CD4-positive, alpha-beta T cell treated with Interleukin-10 for 1 hour (primary cell): ENCODE data around the gene TUBGCP6.

ENCODE experiments used
- DNase-seq: peaks from one replicate; pipeline ENCODE4 v3.0.0-alpha.2; 2020

TUBGCP6 gene

DNA sequence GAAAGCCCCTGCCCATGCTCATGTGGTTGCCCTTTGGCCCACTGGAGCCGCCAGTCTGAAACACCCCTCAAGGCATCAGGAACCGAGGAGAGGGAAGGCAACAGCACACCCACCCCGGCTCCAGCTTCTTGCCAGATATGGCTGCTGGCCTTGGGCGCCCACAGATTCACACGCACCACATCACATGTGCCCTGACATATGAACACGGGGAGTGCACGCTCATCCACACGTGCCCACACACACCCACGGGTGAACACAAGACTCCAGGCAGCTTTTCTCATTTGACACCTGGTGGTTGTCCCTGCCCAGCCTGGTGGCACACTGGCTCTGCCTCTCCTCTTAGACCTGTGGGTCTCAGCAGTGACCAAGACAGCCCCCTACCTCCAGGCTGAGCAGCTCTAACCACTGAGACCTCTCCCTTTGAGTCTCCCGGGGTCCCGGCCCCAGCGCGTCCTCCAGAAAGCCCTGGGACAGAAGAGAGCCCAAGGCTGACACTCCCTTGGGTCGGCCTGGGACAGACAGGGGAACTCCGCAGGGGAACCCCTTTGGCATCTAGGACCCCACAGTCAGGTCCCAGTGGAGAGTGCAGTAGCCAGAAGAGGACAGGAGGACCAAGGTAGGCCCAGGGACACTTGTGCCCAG is 19.4 kb upstream of the TUBGCP6 start:
- DNase-seq: no peak

GRCh38 chr22:50262973-50263617 is 18.3 kb upstream of the TUBGCP6 start:
- DNase-seq: no peak

GRCh38 chr22:50262460-50262911 is 17.7 kb upstream of the TUBGCP6 start:
- DNase-seq: no peak

DNA sequence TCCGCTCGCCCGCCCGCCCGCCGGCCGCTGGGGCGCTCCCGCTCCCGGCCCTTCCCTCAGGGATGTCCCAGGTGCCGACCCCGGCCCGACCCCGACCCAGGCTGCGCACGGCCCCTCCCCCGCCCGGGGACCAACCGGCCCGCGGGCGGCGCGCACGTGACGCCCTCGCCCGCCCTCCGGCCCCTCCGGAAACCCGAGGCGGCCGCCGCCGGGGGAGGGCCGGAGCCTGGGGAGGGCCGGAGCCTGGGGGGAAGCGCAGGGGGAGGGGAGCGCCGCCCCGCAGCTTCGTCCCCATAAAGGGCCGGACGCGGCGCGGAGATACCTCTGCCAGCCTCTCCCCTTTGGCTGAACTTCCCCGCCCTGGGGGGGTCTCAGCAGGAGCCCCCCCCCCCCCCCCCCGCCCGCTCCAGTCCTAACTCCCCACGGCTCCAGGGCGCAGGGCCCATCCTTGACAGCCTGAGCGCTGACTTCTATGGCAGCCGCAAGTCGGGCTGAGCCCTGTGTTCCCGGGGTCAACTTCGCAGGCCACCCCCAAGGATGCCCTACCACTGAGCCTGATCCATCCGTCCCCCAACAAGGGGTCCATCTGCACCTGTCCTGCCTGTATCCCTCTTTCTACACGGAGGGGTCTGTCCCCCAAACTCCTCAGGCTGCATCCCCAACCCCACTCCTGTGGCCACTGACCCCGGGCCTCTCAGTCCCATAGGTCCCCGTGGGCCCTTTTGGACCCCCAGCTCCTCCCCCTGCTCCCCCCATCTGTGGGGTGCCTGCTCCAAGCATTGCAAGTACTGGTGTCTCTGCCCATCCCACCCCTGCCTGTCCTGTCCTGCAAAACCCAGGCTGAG is 17.0 kb upstream of the TUBGCP6 start, which contains the start of gene MAPK12:
MAPK12 (minus strand) TSS at position 69 of the 845 bp plus-strand sequence. CDS start 174 bp downstream, outside the sequence.
- DNase-seq: no peak

DNA sequence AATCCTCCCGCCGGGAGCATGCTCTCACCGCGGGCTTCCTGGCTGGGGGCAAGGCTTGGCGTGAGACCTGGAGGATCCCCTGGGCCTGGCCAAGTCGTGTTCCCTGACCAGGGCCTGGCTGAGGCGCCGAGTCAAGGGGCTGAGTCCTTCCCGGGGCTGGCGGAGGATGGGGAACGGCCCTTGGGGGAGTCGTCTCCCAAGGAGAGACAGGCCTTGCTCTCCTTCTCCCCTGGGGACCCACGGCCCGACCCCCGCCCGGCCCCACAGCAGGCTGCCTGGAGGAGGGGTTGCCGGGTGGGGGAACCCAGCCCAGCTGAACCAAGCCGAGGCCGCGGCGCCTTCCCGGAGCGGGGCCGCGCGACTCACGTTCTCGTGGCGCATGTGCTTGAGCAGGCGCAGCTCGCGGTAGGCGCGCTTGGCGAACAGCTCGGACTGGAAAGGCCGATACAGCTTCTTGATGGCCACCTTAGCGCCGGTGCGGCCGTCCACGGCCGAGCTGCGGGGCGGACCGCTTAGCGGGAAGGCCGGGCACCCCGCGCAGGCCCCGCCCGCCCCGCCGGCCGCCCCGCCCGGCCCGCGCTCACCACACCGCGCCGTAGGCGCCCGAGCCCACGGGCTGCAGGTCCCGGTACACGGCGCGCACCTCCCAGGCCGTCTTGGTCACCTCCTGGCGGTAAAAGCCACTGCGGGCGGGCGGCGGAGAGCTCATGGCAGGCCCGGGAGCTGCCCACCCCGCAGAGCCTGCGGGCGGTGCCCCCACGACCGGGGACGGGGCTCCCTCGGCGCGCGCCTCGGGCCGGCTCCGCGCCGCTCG is 16.2 kb upstream of the TUBGCP6 start:
- no peak for DNase-seq

GRCh38 chr22:50260434-50260800 is 15.6 kb upstream of the TUBGCP6 start:
- DNase-seq: no peak

GRCh38 chr22:50259302-50259701 is 14.5 kb upstream of the TUBGCP6 start:
- no peak for DNase-seq

DNA sequence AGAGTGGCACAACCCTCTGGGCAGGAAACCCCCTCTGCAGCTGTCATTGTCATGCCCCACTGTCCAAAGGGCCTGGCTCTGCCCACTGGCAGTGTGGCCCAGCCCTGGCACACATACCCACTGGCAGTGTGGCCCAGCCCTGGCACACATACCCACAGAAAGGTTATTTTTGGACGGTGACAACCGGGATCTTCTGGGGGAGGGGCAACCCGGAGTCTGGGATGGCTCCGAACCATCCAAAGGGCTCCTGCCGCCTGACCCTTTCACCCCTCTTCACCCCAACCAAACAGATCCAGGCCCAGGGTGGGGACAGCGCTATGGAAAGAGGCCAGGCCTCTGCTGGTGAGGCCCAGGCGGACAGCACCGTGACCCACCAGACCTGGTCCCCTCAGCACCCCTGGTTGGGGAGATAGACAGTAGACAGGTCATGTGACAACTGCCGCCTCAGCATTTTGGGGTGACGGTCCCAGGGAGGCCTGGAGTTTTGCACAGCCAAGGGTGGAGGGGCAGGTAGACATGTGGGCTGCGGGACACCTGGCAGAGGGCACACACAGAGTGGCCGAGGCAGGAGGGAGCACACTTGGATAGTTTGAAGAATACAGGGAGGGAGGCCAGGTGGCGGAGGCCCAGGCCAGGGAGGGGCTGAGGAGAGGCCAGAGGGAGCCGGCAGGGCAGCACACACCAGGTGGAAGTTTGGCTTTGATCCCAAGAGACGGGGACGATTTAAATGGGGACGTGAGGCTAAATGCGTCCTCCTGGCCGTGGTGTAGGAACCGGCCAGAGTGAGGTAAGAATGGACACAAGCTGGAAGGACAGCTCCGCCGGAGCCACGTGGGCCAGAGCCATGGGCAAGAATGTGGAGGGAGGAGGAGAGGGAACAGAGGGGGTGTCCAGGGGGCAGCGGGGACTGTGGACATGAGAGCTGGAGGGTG is 13.8 kb upstream of the TUBGCP6 start:
- no peak for DNase-seq

- DNase-seq: no peak
Measured at GRCh38 chr22:50257451-50258360, 12.9 kb upstream of the TUBGCP6 start.

DNA sequence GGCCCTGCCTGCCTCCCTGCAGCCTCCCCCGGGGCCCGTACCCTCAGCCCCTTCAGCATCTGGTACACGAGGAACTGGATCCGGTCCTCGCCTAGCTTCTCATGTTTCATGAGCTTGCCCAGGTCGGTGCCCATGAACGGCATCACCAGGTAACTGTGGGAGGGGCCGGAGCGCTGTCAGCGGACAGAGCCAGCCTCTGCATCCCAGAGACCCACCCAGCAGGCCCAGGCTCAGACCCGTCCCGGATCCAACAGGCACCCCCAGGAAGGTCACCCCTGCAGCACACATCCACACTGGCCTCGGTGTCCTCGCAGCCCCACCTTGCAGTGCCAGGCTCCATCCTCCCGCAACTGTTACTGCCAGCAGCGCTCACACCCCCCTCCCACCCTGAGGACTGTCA is 12.2 kb upstream of the TUBGCP6 start:
- no peak for DNase-seq

GRCh38 chr22:50256258-50256862 is 11.5 kb upstream of the TUBGCP6 start:
- DNase-seq: no peak

DNA sequence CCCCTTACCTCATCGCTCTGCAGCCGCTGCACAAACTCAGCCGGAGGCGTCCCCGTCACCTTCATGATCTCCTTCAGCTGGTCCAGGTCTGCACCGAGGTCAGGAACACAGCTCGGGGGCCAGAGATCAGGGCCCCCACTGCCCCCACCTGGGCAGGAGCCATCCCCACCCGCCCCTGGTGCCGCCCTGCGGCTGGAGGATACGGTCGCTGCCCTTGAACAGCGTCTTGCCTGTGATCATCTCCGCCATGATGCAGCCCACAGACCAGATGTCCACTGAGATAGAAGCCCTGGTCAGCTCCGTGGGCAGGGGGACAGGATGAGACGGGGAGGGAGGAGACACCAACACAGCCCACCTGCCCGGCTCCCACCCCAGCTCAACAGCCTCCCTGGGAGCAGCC is 10.8 kb upstream of the TUBGCP6 start:
- no peak for DNase-seq

DNA sequence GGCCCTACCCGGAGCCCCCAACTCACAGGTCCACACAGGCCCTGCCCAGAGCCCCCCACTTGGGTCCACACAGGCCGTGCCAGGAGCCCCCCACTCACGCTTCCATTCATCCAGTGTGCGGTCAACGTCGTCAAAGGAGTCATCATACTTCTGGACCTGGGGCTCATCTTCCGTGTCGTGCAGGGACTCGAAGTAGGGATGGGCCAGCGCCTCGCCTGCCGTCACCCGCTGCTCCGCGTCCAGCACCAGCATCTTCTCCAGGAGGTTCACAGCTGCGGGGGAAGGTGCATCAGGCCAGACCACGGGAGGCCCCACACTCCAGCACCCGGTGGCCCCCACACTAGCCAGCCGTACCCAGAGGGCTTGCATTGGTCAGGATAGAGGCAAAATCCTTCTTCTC is 10.3 kb upstream of the TUBGCP6 start:
- DNase-seq: no peak

DNA sequence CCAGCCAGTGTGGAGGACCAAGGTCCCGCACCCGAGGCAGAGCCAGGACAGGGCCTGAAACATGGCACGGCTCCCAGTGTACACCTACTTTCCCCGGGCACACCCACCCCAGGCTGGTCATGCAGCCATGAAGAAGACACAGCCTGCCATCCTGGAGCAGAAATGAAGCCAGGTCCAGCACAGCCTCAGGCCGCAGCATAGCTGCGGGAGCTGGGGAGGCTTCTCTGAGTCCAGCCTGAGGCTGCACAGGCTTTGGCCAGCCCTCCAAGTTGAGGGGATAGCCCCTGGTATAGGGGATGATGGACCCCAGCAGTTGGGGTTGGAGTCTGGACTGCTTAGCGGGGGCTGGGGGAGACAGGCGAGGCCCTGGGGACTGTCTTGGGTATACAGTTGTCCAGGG is 9.1 kb upstream of the TUBGCP6 start:
- no peak for DNase-seq

DNA sequence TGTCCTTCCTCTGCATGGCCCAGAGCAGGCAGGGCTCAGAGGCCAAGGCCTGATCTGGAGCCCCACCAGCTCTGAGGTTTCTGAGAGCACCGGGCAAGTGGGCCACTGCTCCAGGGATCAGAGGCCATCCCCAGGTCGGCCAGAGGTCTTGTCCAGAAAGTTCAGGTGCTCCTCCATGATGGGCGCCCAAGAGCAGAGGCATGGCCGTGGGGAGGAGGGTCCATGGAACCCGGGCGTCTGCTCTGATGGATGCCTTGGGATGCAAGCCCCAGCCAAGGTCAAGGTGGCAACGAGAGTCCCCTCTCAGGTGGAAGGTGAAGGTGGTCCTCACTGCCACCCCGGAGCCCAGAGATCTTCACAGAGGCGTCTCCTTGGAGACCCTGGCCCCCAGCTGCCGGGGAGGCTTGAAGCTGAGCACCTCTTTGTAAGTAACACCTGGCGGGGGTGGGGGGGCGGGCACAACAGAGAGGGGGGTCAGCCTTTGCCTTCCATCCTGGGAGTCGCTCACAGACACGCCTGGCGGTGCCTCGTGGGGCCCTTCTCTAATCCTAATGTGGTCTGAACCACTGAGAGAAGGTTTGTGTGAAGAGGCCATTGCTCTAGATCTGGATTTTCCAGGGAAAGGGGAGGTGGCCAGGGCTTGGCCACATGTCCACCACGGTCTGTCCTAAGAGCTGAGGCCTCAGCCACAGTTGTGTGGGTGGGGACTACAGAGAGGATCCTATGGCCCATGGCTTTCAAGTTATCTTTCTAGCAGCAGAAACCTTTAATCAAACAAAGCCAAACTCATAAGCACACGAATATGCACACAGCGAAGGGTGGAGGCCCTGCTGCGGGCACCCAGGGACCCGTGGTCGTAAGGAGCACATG is 8.5 kb upstream of the TUBGCP6 start:
- DNase-seq: no peak

GRCh38 chr22:50252082-50253045 is 7.5 kb upstream of the TUBGCP6 start:
- DNase-seq: peak; percentile 80

DNA sequence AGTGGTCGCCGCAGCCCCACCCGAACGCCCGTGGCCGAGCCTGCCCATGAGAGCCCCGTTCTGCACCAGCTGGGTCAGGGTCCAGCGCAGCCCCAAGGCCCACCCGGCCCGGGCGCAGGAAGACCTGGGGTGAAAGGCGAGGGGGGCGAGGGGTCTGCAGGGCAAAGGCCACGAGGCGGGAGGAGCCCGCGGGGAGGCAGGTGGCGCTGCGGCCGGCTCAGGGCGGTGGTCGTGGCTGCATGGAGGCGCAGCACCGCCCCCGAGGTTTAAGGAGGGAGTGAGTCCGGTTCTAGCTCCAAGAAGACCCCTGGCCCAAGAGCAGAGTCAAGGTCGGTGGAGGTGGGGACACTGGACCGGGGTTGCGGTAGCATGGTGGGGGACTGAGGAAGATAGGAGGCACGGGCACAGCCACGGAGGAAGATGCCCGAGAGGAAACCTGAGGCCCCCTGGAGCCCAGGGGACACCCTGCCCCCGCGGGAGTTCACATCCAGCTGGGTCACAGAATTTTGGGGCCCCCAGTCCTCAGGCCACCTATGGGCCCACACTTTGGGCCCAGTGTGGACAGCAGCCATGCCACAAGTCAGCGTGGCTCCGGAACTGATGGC is 6.8 kb upstream of the TUBGCP6 start:
- DNase-seq: peak; percentile 22
